Stimulated activated CD8-positive, alpha-beta memory T cell treated with anti-CD3 and anti-CD28 coated beads, Interleukin-4, amount 100 ng/mL, for 48 hours (primary cell): ENCODE results near the gene CACNA2D3.

Experiments used
- DNase-seq: peaks from one replicate; pipeline ENCODE4 v3.0.0-alpha.2; 2020

The CACNA2D3 gene

GRCh38 chr3:54827776-54828175, 705.4 kb downstream of the CACNA2D3 start:
- no peak for DNase-seq

GRCh38 chr3:54830658-54831057, 708.3 kb downstream of the CACNA2D3 start:
- peak; percentile 25 for DNase-seq

DNA sequence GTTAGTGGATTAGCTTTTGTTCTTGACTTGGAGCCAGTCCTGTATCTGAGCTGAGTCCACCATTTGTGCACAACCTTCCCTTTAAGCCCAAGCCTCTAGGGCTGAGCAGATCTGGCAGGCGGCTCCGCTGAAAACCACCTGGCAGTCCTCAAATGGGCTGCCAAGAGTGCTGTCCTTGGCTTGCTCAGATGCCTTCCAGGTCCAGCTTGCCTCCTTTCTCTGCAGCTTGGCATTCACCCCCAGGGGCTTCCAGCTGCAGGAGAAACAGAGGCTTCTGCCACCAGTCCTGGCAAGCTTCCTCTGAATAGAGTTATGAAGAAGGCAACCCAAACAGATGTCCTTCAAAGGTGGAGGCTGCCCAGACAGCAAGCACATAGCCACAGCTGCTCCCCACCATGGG, 708.8 kb downstream of the CACNA2D3 start:
- DNase-seq, result no peak

DNA sequence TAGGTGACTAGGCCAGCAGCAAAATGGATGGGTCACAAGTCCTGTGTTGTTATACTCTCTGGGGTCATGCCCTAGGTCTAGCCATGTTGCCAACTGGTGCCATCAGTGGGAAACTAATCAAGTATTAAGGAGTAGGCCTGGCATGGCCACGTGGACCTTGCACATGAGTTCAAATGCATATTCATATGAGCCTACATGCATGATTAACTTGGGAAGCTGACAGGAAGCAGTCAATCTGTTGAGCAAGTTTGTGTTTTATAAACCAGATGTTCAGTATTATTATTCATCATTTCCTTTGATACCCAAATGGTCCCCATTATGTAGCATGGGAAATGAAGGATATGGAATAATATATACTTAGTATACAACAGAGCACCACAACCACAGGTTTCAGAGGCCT, 710.5 kb downstream of the CACNA2D3 start:
- DNase-seq, result no peak

DNA sequence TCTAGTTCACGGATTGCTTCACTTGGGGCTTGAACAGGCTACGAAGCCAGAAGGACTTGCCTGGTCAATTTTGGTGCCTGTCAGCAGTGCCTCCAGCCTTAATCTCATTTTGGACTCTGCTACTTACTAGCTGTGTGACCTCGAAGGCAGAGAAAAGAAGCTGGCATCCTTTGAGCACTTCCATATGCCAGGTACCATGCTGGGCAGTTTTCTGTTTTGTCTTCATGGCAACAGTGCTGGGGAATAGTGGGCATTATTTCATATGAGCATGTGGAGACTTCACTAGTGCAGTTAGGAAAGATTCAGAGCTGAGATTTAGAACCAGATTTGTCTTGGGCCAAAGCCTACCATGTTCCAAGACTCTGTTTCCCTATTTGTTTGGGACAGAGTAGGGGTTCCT, 713.3 kb downstream of the CACNA2D3 start:
- no peak for DNase-seq

- DNase-seq, result no peak
These were observed 714.5 kb downstream of the CACNA2D3 start for GRCh38 chr3:54836871-54837270.

DNA sequence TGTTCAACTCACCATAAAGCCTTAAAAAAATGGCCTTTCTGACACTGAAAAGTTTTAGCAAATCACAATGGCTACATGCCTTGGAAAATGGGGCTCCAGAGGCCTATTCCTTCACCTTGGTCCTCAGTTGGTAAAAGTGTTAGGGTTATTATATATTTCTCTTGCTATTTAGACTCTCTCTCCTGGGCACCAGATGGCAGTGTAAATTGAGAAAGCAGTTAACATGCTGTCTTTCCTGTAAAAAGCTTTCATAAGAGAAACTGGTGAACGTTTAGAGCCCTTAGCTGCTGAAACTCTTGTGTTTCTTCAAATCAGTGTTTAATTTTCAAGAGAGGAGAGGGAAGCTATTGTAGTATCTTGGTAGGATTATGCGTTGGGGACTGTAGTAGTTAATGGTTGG, 715.6 kb downstream of the CACNA2D3 start:
- no peak for DNase-seq

- DNase-seq, result no peak
These were observed 719.1 kb downstream of the CACNA2D3 start for GRCh38 chr3:54841471-54841870.

- no peak for DNase-seq
These were observed 721.0 kb downstream of the CACNA2D3 start for GRCh38 chr3:54843352-54843751.

GRCh38 chr3:54844211-54844610, 721.9 kb downstream of the CACNA2D3 start:
- no peak for DNase-seq

DNA sequence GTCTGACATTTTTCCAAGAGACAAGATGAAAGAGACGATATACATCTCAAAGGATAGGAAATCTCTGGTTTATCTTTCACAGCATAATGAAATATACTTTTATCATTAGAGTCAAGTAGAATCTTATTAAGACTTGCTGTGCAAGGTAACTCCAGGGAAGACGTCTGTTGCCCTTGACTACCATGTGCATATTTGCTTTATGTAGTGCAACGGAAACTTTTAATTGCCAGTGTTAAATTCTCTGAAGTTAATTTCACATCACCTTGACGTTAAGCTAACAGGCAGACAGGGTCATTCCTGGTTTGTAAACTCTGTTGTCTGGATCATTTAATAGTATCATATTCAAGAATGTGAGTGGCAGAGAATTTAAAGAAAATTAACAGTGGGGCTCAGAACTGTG, 722.7 kb downstream of the CACNA2D3 start:
- no peak for DNase-seq

GRCh38 chr3:54845551-54845950, 723.2 kb downstream of the CACNA2D3 start:
- DNase-seq, result no peak

GRCh38 chr3:54846119-54846518, 723.8 kb downstream of the CACNA2D3 start:
- DNase-seq, result no peak

DNA sequence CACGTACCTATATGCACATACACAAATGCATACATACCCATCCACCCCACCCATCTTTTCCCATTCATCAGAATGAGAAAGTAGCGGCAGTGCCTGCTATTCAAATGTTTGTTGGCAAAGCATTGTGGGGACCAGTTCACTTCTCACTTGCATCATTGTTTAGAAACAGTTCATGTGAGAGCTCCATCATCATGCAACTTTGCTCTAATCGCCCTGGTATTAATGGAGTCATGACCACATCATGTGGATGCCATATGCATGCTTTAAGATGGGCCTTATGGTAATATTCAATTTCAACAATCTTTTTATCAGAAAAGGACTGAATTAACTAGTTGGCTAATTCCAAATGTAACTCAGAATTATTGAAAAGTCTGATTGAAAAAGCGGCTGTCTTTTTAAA, 725.0 kb downstream of the CACNA2D3 start:
- no peak for DNase-seq

GRCh38 chr3:54849360-54849759, 727.0 kb downstream of the CACNA2D3 start:
- DNase-seq, result no peak

- no peak for DNase-seq
These were observed 728.2 kb downstream of the CACNA2D3 start for GRCh38 chr3:54850484-54851018.

DNA sequence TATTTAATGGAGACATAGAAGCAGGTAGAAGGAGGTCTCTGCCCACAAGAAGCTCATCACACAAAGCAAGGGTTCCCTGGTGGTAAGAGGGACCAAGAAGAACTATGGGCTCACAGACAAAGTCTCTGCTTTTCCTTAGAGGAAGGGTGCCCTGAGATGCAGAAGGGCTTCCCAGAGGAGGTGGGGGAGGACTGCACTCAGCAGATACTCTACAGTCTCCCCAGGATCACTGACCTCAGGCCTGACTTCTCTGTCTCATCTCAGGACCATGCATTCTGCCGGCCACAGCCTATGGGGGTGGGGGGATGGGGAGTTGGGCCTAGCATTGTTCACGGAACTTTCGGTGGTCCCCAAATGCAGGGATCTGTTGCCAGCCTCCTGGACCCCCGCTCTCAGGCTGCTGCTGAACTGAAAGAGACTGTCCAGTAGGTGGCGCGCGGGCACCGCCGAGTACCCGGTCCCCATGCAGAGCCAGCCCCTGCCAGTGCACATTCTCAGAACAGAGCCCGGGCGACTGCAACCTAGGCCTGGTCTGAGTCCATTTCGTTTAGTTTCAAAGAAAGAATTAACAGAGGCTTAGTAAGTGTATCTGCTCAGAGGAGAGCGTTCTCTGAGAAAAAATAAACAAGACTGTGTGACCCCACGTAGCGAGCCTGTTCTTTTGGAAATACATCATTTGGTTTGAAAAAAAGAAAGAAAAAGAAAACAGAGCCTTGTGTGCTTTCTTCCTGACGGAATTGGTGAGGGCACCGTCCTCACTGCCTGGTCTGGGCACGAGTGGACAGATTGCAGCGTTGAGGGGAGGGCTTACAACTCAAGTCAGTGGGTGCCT, 731.4 kb downstream of the CACNA2D3 start:
- peak; percentile 76 for DNase-seq

GRCh38 chr3:54856271-54856670, 733.9 kb downstream of the CACNA2D3 start:
- no peak for DNase-seq

GRCh38 chr3:54857343-54857742, 735.0 kb downstream of the CACNA2D3 start:
- DNase-seq, result no peak

DNA sequence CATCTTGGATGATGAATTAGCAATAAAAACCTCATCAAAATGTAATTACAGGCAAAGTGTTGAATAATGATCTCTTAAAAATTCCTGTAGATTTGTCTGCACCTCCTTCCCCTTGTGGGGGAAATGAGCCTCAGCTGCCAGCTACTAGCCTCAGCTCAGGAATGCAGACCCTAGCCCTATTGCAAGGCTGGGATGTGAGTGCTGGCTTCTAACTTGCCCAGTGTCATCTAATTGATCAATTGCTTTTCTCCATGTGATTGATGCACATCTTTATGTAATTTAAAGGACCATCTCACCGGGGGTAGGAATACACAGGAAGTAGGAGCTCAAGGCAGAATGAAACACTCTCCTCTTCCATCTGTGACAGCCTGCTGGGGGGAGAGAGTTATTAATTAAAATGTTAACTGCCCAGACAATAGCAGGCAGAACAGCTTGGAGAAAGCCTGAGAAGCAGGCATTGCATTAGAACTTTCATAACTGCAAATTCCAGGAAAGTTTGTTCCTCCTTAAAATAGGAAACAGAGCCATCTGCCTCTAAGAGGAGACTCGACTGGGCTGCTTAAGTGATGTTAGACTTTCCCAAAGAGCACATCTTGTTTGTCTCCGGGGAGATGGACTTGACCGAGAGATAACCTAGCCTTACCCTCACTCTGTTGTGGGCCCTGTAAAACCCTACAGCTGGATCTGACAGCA, 735.9 kb downstream of the CACNA2D3 start:
- DNase-seq, result no peak

- DNase-seq, result no peak
These were observed 736.8 kb downstream of the CACNA2D3 start for GRCh38 chr3:54859184-54859583.

GRCh38 chr3:54861248-54862067, 739.1 kb downstream of the CACNA2D3 start:
- DNase-seq, result no peak

DNA sequence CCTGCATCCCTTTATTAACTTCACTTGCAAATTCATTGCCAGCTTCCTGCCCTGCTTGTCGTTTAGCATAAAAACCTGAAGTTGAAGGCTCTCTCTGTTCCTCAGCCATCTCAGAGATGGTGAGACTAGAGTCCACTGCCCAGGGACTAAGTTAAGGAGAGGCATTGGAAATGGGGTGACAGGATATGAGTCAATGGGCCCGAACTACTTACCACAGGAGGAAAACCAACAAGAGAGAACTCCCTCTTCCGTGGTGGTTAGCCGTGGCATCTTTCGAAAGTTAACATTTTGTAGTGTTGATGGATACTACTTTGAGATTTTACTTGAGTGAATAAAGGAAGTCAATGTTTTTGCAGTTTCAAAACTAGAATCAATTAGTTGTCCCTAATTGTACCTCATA, 740.2 kb downstream of the CACNA2D3 start:
- no peak for DNase-seq
